Stimulated activated CD8-positive, alpha-beta memory T cell treated with anti-CD3 and anti-CD28 coated beads, Interleukin-4, amount 100 ng/mL, for 48 hours (primary cell): ENCODE measurements around the gene ADAMTS17.

Experiments
- DNase-seq: peaks from one replicate; pipeline ENCODE4 v3.0.0-alpha.2; 2020

ADAMTS17 gene

GRCh38 chr15:100275641-100276040 is 66.1 kb downstream of the ADAMTS17 start:
- no peak for DNase-seq

DNA sequence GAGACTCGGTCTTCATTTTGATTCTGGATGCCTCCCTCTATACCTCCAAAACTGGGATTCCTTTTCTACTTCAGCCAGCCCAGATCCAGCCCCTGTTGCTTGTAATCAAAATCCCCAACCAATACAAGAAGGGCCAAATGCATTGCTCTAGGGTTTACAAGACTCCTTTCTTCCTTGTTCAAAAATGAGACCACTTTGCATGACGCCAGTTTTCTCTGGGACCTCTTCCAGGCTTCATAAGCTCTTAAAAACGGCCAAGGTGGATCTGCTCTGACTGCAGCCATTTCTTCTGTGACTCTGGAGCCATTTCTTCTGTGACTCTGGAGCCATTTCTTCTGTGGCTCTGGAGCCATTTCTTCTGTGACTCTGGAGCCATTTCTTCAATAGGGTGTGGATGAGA is 71.9 kb downstream of the ADAMTS17 start:
- no peak for DNase-seq

DNA sequence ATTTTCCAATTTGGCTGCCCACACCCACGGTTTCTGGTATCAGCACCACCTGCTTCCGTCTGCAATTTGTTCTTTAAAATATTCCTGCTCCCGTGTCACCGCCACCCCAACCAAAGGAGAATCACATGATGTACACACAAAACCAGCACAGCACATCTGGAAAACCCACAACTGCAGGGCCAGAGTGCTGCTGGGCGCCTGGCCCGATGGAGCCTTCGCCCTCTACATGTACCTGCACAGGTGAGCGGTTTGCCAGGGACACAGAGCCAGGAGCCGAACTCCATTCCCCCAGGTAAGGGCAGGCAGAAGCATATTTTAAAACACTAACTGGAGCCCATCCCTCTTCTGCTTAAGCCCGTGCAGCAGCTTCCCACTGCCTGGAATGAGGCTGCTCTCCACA is 75.6 kb downstream of the ADAMTS17 start:
- no peak for DNase-seq

GRCh38 chr15:100265641-100266035 is 76.1 kb downstream of the ADAMTS17 start:
- no peak for DNase-seq

DNA sequence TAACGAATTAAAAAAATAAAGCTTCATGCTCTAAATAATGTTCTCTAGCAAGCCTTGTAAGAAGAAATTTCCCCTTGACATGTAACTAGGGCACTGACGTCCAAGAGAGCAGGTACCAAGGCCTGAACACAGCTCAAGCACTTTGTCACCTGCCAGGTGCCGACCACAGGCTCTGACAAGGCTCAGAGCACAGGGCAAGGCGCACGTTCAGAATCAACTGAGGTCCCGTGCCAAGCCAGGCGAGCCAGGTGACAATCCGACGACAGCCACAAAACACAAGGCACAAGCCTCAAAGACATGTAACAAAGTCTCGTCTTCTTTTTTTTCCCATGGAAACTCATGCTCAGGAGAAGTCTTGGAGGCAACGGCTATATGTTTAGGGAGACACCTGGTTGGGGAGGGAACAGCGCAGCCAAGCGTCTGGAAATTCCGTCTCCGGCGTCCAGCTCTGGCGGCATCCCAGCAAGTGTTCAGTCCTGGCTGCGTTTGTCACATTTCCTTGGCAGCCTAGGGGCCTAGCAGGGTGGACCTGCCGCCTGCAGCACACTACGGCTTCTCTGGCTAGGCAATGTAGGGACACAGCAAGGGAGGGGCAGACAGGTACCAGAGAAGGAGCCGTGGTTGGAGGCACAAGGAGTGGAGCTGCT is 76.7 kb downstream of the ADAMTS17 start:
- no peak for DNase-seq

GRCh38 chr15:100263721-100264455 is 77.9 kb downstream of the ADAMTS17 start:
- no peak for DNase-seq

DNA sequence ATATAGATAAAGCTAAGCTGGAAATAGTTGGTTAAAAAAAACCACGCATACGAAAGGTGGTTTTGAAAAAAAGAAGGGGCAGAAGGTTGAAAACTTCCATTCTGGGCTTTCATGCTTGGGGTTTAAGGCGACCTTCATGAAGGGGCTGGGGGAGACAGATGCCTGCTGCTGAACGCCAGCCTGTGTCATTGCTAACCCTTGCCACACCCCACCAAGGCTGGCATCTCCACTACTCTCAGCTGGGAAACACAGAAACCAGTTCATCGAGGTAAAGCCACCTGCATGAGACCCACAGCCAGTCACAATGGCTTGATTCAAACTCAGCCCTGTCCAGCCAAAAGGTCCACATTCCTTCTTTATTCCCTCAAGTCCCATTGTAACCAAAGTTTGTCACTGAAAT is 78.7 kb downstream of the ADAMTS17 start:
- no peak for DNase-seq

- no peak for DNase-seq
Measured at GRCh38 chr15:100261302-100262240, 80.2 kb downstream of the ADAMTS17 start.

DNA sequence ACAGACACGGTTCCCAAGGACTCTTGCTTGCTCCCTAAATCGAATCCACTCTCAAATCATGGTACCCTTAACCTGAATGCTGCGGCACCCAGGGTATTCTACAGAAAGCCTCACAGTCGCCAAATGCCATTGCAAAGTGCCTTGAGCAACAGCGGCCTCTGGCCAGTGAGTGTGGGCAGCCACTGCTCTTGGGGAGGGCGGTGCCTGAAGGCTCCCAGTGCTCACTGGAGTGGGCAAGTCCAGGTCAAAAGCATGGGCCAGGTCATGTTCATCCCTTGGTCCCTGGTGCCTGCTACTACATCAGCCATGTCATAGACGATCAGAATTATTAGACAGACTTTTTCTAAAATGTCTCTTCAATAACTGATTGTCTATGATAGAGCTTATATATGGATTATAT is 82.5 kb downstream of the ADAMTS17 start:
- DNase-seq = no peak

DNA sequence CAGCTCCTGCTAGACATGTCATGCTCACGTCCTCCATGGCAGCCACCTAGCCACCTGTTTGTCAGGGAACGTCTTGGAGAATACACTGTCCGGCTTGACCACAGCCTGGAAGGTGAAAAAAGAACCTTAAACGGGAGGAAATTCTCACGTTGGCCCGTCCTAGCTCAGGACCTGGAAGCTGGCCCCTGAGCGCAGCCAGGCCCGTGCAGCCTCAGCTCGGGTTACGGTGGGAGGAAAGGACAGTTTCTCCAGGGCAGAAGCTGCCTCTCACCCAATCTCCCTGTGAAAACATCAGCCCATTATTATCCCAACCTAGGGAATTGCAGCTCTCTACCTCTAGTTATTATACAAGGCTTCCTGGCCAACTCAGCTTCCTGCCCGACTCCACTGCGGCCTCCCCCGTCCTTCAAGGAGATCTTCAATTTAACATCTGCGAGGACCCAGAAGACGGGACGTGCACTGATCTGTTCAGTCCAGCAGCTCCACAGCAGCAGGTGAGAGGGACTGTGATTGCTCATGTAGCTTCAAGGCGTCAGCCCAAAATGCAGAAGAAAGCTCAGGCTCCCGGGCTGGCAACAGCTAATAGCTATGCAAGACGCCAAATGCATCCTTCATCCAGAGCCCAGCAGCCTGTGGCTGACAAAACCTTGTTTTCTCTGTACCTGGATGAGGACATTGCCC is 84.7 kb downstream of the ADAMTS17 start:
- DNase-seq = no peak

- DNase-seq = no peak
Measured at GRCh38 chr15:100256101-100256969, 85.4 kb downstream of the ADAMTS17 start.

- no peak for DNase-seq
Measured at GRCh38 chr15:100255644-100256043, 86.1 kb downstream of the ADAMTS17 start.

DNA sequence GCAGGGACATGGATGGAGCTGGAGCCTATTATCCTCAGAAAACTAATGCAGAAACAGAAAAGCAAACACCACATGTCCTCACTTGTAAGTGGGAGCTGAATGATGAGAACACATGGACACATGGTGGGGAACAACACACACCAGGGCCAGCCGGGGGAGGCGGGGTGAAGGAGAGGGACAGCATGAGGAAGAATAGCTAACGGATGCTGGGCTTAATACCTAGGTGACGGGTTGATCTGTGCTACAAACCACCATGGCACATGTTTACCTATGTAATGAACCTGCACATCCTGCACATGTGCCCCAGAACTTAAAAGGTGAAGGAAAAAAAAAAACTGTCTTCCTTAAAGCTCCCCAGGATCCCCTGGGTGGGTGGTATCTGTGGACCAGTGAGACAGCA is 87.1 kb downstream of the ADAMTS17 start:
- no peak for DNase-seq

DNA sequence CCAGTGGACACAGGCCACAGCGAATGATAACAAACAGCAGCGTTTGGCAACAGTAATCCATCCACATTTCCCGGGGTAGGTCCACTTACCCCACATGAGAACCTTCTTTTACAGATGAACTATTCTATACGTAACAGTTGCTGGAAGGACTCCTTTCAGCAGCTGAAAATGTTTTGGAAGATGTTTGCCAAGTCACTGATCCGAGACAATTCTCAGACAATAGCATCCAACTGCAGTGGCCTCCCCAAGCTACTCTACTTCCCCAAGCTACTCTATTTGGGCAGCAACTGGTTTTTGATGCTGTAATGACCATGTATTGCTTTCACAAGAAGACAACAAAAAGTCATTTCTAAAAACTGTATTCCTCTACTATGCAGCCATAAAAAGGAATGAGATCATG is 87.5 kb downstream of the ADAMTS17 start:
- no peak for DNase-seq

DNA sequence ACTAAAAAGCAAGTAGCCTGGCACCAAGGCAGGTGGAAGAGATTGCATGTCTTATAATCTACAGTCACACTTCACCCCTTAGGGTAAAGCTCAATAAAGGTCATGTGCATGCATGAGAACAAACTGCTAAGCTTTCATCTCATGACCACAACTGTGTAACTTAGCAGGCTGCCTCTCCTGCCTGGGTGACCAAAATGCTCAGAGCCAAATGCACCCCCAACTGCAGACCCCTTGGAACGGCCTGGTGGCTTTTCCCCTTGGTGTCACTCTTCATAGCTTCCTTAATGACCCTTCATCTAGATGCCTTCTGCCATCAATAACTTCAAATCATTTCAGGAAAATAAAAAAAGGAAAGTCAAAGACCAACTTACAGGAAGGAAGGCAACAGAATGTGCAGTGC is 88.1 kb downstream of the ADAMTS17 start:
- DNase-seq = no peak

GRCh38 chr15:100252779-100253417 is 88.9 kb downstream of the ADAMTS17 start:
- no peak for DNase-seq

GRCh38 chr15:100252359-100252758 is 89.4 kb downstream of the ADAMTS17 start:
- DNase-seq = no peak

GRCh38 chr15:100250176-100250800 is 91.5 kb downstream of the ADAMTS17 start:
- no peak for DNase-seq

- no peak for DNase-seq
Measured at GRCh38 chr15:100249096-100249815, 92.5 kb downstream of the ADAMTS17 start.

- no peak for DNase-seq
Measured at GRCh38 chr15:100248236-100248635, 93.5 kb downstream of the ADAMTS17 start.
